Measurements from ENCODE around the gene CDC42BPG.

CDC42BPG gene

DNA sequence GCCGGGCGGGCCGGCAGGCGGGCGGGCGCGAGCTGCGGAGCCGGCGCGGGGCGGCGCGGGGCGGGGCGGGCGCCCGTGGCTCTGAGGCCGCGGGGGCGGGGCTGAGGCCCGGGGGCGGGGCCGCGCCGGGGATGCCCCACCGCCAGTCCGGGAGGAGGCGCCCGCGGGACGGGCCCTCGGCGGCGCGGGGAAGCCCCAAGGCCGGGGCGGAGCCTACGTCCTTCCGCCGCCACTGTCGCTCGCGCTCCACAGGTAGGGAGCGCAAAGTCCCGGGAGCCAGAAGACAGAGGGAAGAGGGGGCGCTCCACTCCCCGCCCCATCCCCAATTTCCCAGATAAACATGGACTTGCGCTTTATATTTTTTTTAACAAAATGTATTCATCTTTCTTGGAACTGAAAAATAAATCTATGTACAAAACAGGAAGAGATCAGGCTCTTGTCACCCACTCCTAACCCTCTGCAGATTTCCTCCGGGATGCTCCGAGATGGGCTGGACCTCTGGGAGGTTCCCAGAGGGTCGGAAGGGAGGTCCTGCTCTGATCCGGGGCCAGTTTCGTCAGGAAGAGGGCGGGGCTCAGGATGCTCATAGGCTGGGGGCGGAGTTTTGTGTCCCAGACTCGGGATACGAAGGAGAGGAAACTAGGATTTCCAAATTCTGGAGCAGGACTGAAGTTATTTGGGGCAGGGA is 41.2 kb downstream of the CDC42BPG start, which contains the start of gene MAP4K2:
TSS of gene MAP4K2 (minus strand) at position 57 of the 688 bp plus-strand sequence. CDS start 65 bp downstream, outside the sequence.
- DNase-seq = peak; percentile 80

- DNase-seq = no peak
These were observed 41.9 kb downstream of the CDC42BPG start for GRCh38 chr11:64802370-64803157.

GRCh38 chr11:64801561-64802369 is 42.7 kb downstream of the CDC42BPG start:
- no peak for DNase-seq

DNA sequence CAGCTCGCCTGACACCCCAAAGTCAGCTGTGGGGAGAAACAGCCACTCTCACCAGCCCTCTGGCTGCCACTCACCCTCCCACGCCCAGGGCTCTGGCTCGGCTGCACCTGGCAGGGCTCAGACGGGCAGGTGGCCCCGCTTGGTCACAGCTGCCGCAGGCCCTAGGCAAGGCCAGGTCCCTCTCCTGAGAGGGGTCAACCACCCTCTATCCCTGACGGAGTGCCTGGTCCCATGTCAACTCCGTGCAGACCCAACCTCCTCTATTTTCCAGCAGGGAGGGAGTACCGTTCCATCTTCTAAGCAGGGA is 43.3 kb downstream of the CDC42BPG start:
- DNase-seq = no peak

- no peak for DNase-seq
These were observed 43.9 kb downstream of the CDC42BPG start for GRCh38 chr11:64800303-64801157.

GRCh38 chr11:64799623-64800302 is 44.7 kb downstream of the CDC42BPG start:
- DNase-seq = no peak

DNA sequence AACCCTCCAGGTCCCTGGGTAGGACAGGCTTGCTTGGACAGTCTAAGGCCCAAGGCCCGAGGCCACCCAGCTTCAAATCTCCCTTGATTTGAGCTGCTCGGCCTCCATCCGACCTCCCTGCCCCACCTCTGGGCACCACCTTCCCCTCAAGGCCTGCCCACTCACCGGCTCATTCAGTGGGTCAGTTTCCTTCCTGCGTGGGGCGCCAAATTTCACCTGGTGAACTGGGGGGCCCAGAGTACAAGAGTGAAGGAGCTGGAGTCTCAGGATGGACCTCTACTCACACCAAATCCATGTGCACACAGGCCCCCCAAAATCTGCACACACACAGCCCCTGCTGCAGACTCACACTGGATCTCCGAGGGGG is 45.2 kb downstream of the CDC42BPG start:
- no peak for DNase-seq

DNA sequence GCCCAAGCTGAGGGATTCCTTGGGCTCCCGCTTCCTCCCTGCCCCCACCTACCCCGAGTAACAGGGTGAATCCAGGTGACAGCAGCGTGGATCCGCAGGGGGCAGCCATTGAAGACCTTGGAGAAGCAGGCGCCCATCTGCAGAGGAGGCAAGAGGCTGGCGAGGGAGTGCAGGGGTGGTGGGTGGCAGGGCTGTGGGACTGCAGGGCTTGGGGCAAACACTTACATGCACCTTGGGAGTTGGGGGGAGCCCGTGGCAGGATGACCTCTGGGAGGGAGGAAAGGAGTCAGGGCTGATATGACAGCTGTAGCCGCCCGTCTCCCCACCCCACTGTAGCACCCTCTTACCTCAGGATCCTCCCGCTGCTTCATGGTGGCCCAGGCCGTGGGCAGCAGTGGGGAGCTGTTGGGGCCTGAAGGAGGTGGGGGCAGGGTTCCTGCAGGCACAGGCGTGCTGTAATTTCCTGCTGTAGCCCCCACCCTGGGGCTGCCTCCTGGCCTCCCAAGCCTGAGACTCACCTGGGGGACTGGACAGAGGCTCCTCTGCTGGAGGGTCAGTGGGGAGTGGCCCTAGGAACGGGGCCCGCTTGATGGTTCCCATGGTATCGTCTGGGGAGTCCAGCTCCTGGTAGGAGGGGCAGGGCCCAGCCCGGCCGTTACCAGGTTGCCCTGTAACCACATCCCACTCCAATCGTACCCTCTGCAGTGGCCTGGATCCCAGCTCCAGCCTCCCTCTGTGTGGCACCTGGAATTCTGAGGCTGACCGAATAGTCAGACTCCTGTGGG is 47.5 kb downstream of the CDC42BPG start:
- DNase-seq = no peak

DNA sequence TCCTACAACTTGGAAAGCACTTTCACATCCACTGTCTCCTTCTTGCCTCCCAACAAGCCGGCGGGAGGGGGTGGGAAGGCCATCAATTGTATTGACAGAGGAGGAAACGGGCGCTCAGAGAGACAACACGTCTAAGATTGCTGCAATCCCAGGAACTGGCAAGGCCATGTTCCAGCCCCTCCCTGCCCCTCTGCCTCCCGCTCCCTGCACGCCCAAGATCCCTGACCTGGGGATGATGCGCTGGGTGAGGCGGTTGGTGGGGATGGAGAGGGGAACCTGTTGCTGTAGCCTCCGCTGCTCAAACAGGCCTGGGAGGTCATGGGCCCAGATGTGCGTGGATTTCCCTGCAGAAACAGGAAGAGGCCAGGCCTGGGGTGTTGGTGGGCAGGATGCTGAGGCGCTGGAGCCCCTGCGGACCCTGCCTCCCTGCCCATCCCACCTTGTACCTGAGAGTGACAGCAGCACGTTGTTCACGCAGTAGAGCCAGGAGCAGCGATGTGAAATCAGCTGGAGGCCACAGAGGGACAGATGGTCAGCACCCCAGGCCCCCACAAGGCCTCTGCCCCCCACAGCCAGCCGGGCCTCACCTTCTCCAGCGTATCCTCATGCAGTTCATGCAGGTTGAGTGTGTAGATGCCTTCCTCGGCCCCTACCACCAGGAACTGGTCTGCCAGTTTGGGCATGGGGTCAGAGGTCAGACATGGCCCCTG is 48.3 kb downstream of the CDC42BPG start:
- no peak for DNase-seq

GRCh38 chr11:64794526-64794925 is 49.9 kb downstream of the CDC42BPG start:
- no peak for DNase-seq

DNA sequence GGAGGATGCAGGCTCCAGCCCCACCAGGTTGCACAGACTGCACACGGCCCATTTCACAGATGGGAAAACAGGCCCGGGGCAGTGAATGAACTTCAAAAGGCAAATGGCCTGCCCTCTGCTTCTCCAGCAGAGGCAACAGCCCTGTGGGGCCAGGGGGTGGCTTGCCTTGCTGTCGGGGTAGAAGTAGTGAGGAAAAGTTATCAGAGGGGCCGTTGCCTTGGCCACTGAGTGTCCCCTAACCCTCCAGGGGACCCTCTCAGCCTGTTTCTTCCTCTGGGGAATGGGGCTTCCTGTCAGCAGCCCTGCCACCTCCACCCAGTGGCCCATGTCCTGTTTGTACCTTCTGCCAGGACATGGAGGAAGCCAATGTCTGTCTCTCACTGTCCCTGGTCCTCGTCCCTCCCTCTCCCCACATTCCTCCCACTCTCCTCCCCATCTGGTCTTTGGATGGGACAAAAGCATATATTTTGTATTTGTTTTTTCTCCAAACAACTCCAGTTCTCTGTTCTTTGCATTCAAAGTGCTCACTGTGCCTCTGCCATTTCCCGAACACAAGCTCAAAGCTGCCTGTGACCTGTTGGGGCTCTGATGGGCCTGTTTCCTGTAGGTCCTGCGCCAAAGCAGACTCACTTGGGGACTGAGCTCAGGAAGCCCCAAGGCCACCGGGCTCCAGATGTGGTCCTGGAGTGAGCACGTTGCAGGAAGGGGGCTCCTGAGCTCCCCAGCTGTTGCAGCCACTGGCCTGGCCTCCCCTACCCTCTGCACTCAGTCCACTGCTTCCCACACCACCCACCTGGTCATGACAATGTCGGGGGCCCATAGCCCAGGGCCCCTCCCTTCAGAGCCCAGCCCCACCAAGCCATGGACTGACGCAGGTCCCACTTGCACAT is 50.9 kb downstream of the CDC42BPG start:
- DNase-seq = no peak

DNA sequence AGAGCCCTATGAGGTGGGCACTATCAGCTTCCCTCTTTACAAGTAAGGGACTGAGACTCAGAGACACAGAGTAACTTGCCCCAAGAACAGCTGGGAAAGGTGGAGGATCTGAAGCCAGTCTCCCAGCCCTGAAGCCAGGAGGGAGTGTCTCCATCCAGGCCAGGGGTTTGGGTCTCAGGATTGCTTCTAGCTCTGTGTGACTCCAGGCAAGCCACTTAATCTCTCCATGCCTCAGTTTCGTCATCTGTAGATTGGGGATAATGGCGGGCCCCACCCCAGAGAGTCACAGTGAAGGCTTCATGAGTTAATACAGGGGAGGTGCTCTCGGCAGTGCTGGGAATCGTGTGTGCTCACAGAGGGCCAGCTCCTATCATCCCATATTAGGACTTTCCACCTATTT is 52.0 kb downstream of the CDC42BPG start:
- no peak for DNase-seq

GRCh38 chr11:64791781-64792291 is 52.6 kb downstream of the CDC42BPG start:
- DNase-seq = no peak

- no peak for DNase-seq
These were observed 54.0 kb downstream of the CDC42BPG start for GRCh38 chr11:64790205-64791095.

DNA sequence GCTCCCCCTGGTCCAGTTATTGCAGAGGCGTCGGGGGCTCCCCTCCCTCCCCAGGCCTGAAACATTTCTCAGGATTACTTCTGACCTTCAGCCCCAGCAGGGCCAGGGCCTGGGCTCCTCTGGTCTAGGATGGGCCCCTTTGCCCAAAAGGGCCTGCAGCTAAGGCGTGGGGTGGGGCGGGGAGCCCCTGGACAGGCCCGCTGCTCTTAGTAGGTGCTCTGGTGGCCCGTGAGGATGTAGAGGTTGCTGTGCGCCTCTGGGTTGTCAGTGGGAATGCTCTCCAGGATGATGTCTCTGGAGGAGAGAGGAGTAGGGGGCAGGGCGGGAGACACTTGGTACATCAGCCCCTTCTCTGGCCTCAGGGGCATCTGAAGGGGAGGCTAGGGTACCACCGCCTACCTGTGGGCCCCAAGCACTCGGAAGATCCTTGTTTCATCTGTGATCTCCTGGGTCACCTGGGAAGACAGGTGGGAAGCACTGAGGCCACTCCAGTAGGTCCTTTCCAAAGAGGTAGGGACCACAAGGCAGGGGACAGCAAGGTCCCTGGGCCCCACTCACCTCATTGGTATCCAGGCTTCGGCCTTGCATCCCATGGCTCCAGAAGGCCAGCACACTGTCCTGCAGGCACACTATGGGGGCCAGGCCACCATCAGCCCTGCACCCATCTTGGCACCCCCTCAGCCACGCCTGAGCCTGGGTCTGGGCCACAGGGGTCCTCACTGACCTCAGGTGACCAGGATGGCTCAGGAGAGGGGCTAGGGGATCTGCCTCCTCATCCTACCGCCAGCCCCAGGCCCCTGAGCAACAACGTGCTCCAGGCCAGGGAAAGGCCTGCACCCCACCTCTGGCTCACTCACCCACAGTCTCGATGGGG is 54.9 kb downstream of the CDC42BPG start:
- DNase-seq = no peak

DNA sequence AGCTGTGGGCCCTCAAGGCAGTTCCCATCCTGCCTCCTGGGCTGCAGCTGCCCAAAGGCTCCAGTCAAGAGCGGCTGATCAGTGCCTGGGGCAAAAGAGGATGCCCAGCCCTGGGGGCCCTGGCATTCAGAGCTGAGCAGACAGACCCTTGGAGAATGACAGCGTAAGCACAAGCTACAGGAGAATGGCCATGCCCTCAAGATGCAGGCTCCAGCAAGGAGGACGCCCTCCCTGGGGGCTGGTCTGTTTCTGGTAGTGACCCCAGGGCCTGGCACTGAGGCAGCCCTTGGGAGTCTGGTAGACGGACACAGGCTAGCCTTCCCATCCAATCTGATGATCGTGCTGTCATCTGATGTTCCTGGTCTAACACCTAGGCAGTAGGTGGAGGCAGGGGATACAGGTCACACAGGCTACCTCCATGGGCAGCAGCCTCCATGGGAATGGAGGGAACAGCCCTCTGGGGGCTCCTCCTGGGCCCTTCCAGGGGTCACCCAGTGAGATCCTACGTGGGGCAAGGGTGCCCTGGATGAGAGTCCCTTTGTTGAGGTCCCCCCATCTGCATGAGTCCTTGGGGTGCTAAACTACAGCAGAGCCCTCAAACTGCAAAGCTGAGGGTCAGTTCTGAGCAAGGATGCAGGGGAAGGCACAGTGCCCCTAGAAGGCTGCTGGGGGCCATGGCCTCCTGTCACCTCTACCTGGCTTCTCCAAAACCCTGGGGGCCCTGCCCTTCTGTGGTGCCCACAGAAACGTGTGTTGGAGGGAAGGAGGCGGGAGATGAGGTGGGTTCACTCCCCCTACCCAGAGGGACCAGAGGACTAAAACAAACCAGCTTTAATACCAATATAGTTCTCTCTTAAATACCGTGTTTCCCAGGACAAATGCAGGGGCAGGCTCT is 55.9 kb downstream of the CDC42BPG start:
- DNase-seq = no peak
